Pancreas (tissue), 10 donors: ENCODE measurements around the gene CHD1L. TPM values are rescaled to one million over a fixed set of nuclear protein-coding genes. Genes with fewer than 3 reads are reported as not detected.

Experiments
- ATAC-seq, 4 donors: fragments of 200-7000 bp; cut with Tn5 transposase; one replicate each; pipeline versions ENCODE4 v1.8.0 to v1.9.1; 2020; ENCODE audit warnings: mild to moderate bottlenecking in 4 of 4, moderate library complexity in 4 of 4
- DNase-seq, 6 donors: peaks; one replicate each; pipeline ENCODE4 v3.0.0-alpha.2; 2020
- FAIRE-seq: peaks from 2 replicates; lab custom pipeline; 2012; peaks lifted over from hg19 to GRCh38; lab: Jason Lieb, UNC
- H3K27ac ChIP-seq, 4 donors: fragments of 200-600 bp; sonication (generic); 1 replicate in 3 of 4; 2 replicates in 1 of 4; pipeline versions ENCODE4 v1.5.0 to v1.8.0; 2020
- H3K27me3 ChIP-seq, 4 donors: fragments of 200-600 bp; one replicate each; pipeline ENCODE4 v1.8.0; 2021
- H3K36me3 ChIP-seq, 3 donors: fragments of 200-600 bp; sonication (generic) in 1 of 3; one replicate each; pipeline versions ENCODE4 v1.5.0 to v1.8.0; 2020 to 2021
- H3K4me1 ChIP-seq, 3 donors: fragments of 200-600 bp; one replicate each; pipeline ENCODE4 v1.8.0; 2021
- H3K4me3 ChIP-seq, 4 donors: fragments of 200-600 bp; sonication (generic) in 2 of 4; one replicate each; pipeline versions ENCODE4 v1.5.0 to v1.8.0; 2020 to 2021
- H3K9me3 ChIP-seq, 4 donors: fragments of 200-600 bp; one replicate each; pipeline ENCODE4 v1.8.0; 2021
- WGBS, 2 donors: extraction: QIAGEN DNeasy Blood & Tissue Kit; methylation state at CpG; one replicate each; pipeline ENCODE4 v1.1.7; 2013; 5-methylcytosine and 5-hydroxymethylcytosine counted together
- intact Hi-C, 3 donors: fragments of 100-400 bp; cut with DNase I; formaldehyde crosslinking; loops; one replicate each; pipeline versions ENCODE4 v1.11.1 to v1.14.2; 2022
- polyA plus RNA-seq, 2 donors: library from polyadenylated mRNA; stranded (reverse); fragments of 200-250 nt; gene quantifications; one replicate each; pipeline ENCODE4 v1.2.3, GENCODE V29; 2013
- total RNA-seq, 6 donors: library from RNA; stranded (reverse); fragmentation: NEBNext Ultra II Directional in 4 of 6; extraction: Animal tissue kit (Norgen Biotek cat#: 25700) in 4 of 6; gene quantifications; one replicate each; pipeline versions ENCODE4 v1.2.1 to v1.2.4, GENCODE V29; 2021 to 2023
- TF ChIP-seq, protein P1 (sequence below), 4 donors: fragments of 200-600 bp; sonication (generic) in 3 of 4; IDR thresholded peaks; one replicate each; pipeline versions ENCODE4 v1.5.0 to v1.8.0; 2021; ENCODE audit warnings: antibody characterized with exemption in 4 of 4
- donor health status: healthy with polysubstance abuse.
- donor health status: DM: no; HTN: no; CAD: no; lungs with moderate emphysema.
- donor health status: DM: no; HTN: no; CAD: no.
- donor health status: control.
- donor health status: control.
- donor health status: Bipolar disorder and iron deficiency.
- donor health status: DM: yes; HTN: yes; CAD: no.
- donor health status: DM: no; HTN: no; CAD: no.
- donor health status: DM: no; HTN: no; CAD: no.
- donor health status: DM: yes; HTN: yes; CAD: no.

Gene CHD1L
- total and polyA plus RNA-seq, 8 donors = 6.6 to 17.0 (median 11.8) TPM

DNA sequence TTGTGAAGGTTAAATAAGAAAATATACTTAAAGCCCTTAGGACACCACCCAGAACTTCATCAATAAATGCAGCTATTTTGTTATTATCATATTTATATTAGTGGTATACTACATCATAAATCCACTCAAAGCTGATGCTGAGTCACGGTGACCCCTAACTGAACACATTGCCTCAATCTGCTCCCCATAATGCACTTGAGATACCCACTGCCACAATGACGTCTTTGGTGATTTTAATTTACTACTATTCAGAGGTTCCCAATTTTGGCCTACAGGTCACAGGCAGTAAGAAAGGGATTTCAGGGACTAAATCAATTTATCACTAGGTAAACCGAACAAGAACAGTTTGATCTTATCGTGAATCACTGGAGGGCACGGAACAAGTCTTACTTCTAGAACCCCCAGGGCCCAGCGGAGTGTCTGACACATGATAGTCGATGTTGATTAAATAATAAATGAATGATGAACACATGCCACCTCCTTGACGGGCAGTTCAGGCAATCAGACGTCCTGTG lies 493 bp upstream of the CHD1L start:
- 11 to 12% methylated on average over 9 of the region's 9 CpGs for WGBS, 2 donors
- no peak for ATAC-seq
- Histone ChIP-seq H3K4me3 (peak overlapping the region in 3 of 4 donors; percentile 33 to 97 (median 68)), H3K36me3 (no peaks in the 10 kb centered on the region), H3K4me1 (peaks cover 18 to 44% (median 42%) of the 10 kb centered on the region in 3 donors), H3K27me3 (no peaks in the 10 kb centered on the region), H3K27ac (peak overlapping the region; percentile 39 to 88 (median 74)), H3K9me3 (no peaks in the 10 kb centered on the region)
- no peak for FAIRE-seq
- TF ChIP-seq, protein P1, sequence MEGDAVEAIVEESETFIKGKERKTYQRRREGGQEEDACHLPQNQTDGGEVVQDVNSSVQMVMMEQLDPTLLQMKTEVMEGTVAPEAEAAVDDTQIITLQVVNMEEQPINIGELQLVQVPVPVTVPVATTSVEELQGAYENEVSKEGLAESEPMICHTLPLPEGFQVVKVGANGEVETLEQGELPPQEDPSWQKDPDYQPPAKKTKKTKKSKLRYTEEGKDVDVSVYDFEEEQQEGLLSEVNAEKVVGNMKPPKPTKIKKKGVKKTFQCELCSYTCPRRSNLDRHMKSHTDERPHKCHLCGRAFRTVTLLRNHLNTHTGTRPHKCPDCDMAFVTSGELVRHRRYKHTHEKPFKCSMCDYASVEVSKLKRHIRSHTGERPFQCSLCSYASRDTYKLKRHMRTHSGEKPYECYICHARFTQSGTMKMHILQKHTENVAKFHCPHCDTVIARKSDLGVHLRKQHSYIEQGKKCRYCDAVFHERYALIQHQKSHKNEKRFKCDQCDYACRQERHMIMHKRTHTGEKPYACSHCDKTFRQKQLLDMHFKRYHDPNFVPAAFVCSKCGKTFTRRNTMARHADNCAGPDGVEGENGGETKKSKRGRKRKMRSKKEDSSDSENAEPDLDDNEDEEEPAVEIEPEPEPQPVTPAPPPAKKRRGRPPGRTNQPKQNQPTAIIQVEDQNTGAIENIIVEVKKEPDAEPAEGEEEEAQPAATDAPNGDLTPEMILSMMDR (IDR thresholded peaks at IDR 0.05) = no peak
- intact Hi-C loops = loop anchor here in 1 of 3 donors (2.0 kb wide), 1 partner anchor 69 kb away; the partner anchor contains the start of gene PRKAB2
- DNase-seq = no peak

DNA sequence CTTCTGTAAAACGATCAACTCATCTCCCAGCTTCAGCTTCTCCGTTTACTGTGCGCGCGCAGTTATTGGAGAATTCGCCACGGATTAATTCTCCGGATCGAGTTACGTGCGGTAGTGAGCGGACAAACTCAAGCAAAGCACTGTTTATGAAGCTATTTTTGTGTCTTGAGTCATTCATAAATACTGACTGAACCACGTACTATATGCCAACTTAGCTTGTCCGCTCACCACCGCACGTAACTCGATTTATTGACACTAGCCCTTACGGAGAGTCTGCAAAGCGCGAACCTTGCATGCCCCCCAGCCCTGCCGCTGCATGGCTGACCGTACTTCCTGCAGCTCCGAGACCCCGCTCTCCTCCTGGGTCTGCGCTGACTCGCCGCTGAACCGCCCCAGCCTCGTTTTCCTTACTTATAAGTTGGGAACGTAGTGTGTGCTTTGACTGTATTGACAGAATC lies 773 bp downstream of the CHD1L start:
- H3K27me3 ChIP-seq = no peaks in the 10 kb centered on the region
- H3K4me3 ChIP-seq = peak overlapping the region; percentile 33 to 97 (median 74)
- WGBS, 2 donors = 0% methylated on average over 30 of the region's 30 CpGs
- H3K36me3 ChIP-seq = no peaks in the 10 kb centered on the region
- DNase-seq = peak; percentile 19 to 67 (median 41)
- H3K27ac ChIP-seq = peak overlapping the region in 3 of 4 donors; percentile 63 to 88 (median 86)
- peaks cover 8 to 33% (median 32%) of the 10 kb centered on the region in 3 donors for H3K4me1 ChIP-seq
- TF ChIP-seq, protein P1 (IDR thresholded peaks at IDR 0.05) = no peak
- peak; percentile 17 to 27 (median 24) for ATAC-seq
- FAIRE-seq = no peak
- no peaks in the 10 kb centered on the region for H3K9me3 ChIP-seq
- intact Hi-C loops = loop anchor here in 1 of 3 donors (2.0 kb wide), 1 partner anchor 70 kb away; the partner anchor contains the start of gene PRKAB2

DNA sequence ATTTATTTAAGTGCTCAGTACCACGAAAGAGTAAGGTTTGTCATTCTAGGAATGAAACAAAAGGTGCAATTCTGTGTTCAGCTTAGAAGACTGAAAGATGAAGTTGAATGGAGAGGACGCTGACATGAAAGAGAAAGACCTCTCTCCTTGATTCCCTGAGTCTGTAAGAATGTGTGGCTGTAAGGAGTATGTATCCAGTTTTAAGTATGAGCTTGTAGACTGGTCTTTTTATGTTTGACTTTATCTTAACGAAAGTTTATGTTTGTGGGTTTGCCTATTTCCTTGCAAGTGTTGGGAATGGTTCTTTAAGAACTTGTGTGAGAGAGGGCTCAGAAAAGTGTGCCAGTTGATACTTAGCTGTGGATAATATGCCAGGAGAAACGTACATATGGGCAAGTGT lies 1.4 kb downstream of the CHD1L start:
- DNase-seq (no peak), ATAC-seq (no peak), FAIRE-seq (no peak)
- TF ChIP-seq, protein P1 (IDR thresholded peaks at IDR 0.05) = no peak
- intact Hi-C loops = loop anchor here in 1 of 3 donors (2.0 kb wide), 1 partner anchor 71 kb away; the partner anchor contains the start of gene PRKAB2
- peaks cover 4 to 27% (median 26%) of the 10 kb centered on the region in 3 donors for H3K4me1 ChIP-seq
- no peak overlapping the region for H3K27ac ChIP-seq
- H3K9me3 ChIP-seq = no peaks in the 10 kb centered on the region
- H3K27me3 ChIP-seq = no peaks in the 10 kb centered on the region
- WGBS, 2 donors = 5 to 7% methylated on average over 4 of the region's 4 CpGs
- peak overlapping the region in 3 of 4 donors; percentile 68 to 97 (median 80) for H3K4me3 ChIP-seq
- no peaks in the 10 kb centered on the region for H3K36me3 ChIP-seq

DNA sequence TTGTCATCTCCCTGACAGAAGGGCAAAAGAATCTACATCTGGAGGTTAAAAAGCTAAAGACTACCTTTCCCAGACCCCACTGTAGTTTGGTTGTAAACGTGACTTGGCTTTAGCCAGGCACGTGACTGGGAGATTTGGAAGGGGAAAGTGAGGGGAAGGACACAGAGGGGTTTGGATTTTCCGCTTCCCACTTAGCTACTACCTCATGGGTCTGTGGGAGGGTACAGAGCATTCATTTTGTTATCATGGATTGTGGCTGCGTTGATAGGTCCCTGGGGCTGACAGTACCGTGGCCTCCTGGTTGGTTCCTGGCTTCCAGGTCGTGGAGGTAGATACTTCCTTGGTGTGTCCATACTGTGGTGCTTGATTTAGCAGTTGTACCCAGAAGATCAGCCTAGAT lies 2.6 kb downstream of the CHD1L start:
- Histone ChIP-seq H3K4me1 (peaks cover 0 to 15% (median 14%) of the 10 kb centered on the region in 3 donors), H3K4me3 (no peak overlapping the region), H3K27me3 (no peaks in the 10 kb centered on the region), H3K9me3 (no peaks in the 10 kb centered on the region), H3K27ac (no peak overlapping the region), H3K36me3 (no peaks in the 10 kb centered on the region)
- ATAC-seq (no peak), DNase-seq (no peak), FAIRE-seq (no peak)
- TF ChIP-seq, protein P1 (IDR thresholded peaks at IDR 0.05) = no peak
- intact Hi-C loops = no loop called here
- WGBS, 2 donors = 95 to 97% methylated on average over 6 of the region's 6 CpGs

DNA sequence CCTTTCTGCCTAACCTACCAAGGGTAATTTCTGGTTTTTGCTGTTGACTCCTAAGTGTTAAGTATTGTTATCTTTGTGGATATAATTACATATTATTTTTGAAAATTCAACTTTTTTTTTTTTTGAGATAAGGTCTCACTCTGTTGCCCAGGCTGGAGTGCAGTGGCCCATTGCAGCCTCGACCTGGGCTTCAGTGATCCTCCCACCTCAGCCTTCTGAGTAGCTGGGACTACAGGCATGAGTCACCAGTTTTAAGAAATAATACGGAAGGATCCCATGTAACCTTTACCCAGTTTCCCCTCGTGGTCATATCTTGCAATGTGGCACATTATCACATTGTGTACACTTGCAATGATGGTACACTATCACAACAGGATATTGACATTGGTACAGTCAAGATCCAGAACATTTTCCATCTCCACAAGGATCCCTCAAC lies 3.1 kb downstream of the CHD1L start:
- no peaks in the 10 kb centered on the region for H3K9me3 ChIP-seq
- 55 to 58% methylated on average over 3 of the region's 3 CpGs for WGBS, 2 donors
- no peaks in the 10 kb centered on the region for H3K27me3 ChIP-seq
- H3K4me1 ChIP-seq = peaks cover 0 to 14% (median 13%) of the 10 kb centered on the region in 3 donors
- TF ChIP-seq, protein P1 (IDR thresholded peaks at IDR 0.05) = no peak
- FAIRE-seq = no peak
- no peak overlapping the region for H3K27ac ChIP-seq
- H3K36me3 ChIP-seq = no peaks in the 10 kb centered on the region
- no peak for ATAC-seq
- intact Hi-C loops = no loop called here
- H3K4me3 ChIP-seq = no peak overlapping the region
- DNase-seq = no peak
